MM.1S (cell line): ENCODE results near the gene GTF2A2.
A peak's percentile ranks its signal among the peaks of the same experiment; 100 is the strongest.

Experiments used
- DNase-seq: peaks from one replicate; pipeline ENCODE4 v3.0.0-alpha.2; 2015
- H2AFZ ChIP-seq: fragments of 300-600 bp; sonication (generic); 2 replicates; pipeline ENCODE4 v1.6.0; 2016; ENCODE audit warnings: antibody characterized with exemption, low read length
- H3F3A ChIP-seq: fragments of 300-600 bp; sonication (generic); 2 replicates; pipeline ENCODE4 v1.6.1; 2016; ENCODE audit warnings: mild to moderate bottlenecking, antibody characterized with exemption, low read length, moderate library complexity, mixed read lengths; ENCODE audit not compliant: insufficient read depth
- H3K27ac ChIP-seq: fragments of 300-600 bp; sonication (generic); 2 replicates; pipeline ENCODE4 v1.5.1; 2016; ENCODE audit warnings: mild to moderate bottlenecking, low read length
- H3K27me3 ChIP-seq: fragments of 300-600 bp; sonication (generic); replicated peaks from 2 replicates; pipeline ENCODE4 v1.6.0; 2016; ENCODE audit warnings: low read length; ENCODE audit not compliant: insufficient read depth
- H3K36me3 ChIP-seq: fragments of 300-600 bp; sonication (generic); replicated peaks from 2 replicates; pipeline ENCODE4 v1.6.1; 2016; ENCODE audit warnings: mild to moderate bottlenecking, low read length, mixed read lengths; ENCODE audit not compliant: insufficient read depth
- H3K4me1 ChIP-seq: fragments of 300-600 bp; sonication (generic); 2 replicates; pipeline ENCODE4 v1.6.1; 2016; ENCODE audit warnings: low read length, mixed read lengths
- H3K4me2 ChIP-seq: fragments of 300-600 bp; sonication (generic); 2 replicates; pipeline ENCODE4 v1.6.0; 2016; ENCODE audit warnings: low read depth, low read length
- H3K4me3 ChIP-seq: fragments of 300-600 bp; sonication (generic); 2 replicates; pipeline ENCODE4 v1.5.1; 2016; ENCODE audit warnings: low read length, mixed read lengths
- H3K79me2 ChIP-seq: fragments of 300-600 bp; sonication (generic); 2 replicates; pipeline ENCODE4 v1.6.1; 2016; ENCODE audit warnings: mixed run types, low read length, mixed read lengths
- H3K9ac ChIP-seq: fragments of 300-600 bp; sonication (generic); 2 replicates; pipeline ENCODE4 v1.6.1; 2016; ENCODE audit warnings: low read length, mixed read lengths
- H3K9me2 ChIP-seq: fragments of 300-600 bp; sonication (generic); replicated peaks from 2 replicates; pipeline ENCODE4 v1.6.1; 2016; ENCODE audit warnings: mild to moderate bottlenecking, low read length, mixed read lengths; ENCODE audit not compliant: insufficient read depth
- H3K9me3 ChIP-seq: fragments of 300-600 bp; sonication (generic); replicated peaks from 2 replicates; pipeline ENCODE4 v1.6.1; 2016; ENCODE audit warnings: mild to moderate bottlenecking, low read length, mixed read lengths; ENCODE audit not compliant: insufficient read depth
- H4K20me1 ChIP-seq: fragments of 300-600 bp; sonication (generic); 2 replicates; pipeline ENCODE4 v1.6.1; 2016; ENCODE audit warnings: mild to moderate bottlenecking, low read length, moderate library complexity, mixed read lengths; ENCODE audit not compliant: insufficient read depth
- CTCF ChIP-seq: fragments of 300-600 bp; sonication (generic); IDR thresholded peaks from 2 replicates; pipeline ENCODE4 v1.5.1; 2016; ENCODE audit warnings: antibody characterized with exemption, low read length, mixed read lengths
- EZH2 ChIP-seq: fragments of 300-600 bp; sonication (generic); optimal IDR thresholded peaks from 2 replicates; pipeline ENCODE3; 2017; ENCODE audit warnings: low read depth, mild to moderate bottlenecking, antibody characterized with exemption, low read length, mixed read lengths
- EZH2phosphoT487 ChIP-seq: fragments of 300-600 bp; sonication (generic); IDR thresholded peaks from 2 replicates; pipeline ENCODE4 v1.6.1; 2018; ENCODE audit warnings: antibody characterized with exemption, low read length

The GTF2A2 gene

GRCh38 chr15:59662260-59662659 lies 4.9 kb upstream of the GTF2A2 start:
- Histone ChIP-seq H3K4me1 (no peaks in the 10 kb centered on the region), H3K27me3 (no peaks in the 10 kb centered on the region), H3K79me2 (peaks cover under 1% of the 10 kb centered on the region), H3K9ac (no peak overlapping the region), H3K9me2 (no peaks in the 10 kb centered on the region), H3K9me3 (no peaks in the 10 kb centered on the region), H3K4me2 (no peak overlapping the region), H3F3A (peaks cover 2% of the 10 kb centered on the region), H4K20me1 (no peaks in the 10 kb centered on the region), H3K27ac (no peak overlapping the region), H3K36me3 (peaks cover 5% of the 10 kb centered on the region; the same call in 1 of the 2 replicates), H3K4me3 (no peak overlapping the region), H2AFZ (no peak overlapping the region)
- no peak for DNase-seq
- no peak for TF ChIP-seq CTCF
- no peak for TF ChIP-seq EZH2phosphoT487
- TF ChIP-seq EZH2, result no peak

GRCh38 chr15:59659366-59659765 lies 2.1 kb upstream of the GTF2A2 start:
- Histone ChIP-seq H3K4me1 (peaks cover 7% of the 10 kb centered on the region), H3K27me3 (no peaks in the 10 kb centered on the region), H3K9ac (no peak overlapping the region), H3K27ac (no peak overlapping the region), H3K4me2 (no peak overlapping the region), H3K9me3 (no peaks in the 10 kb centered on the region), H2AFZ (no peak overlapping the region), H3K9me2 (no peaks in the 10 kb centered on the region), H3K36me3 (peaks cover 3% of the 10 kb centered on the region; the same call in 1 of the 2 replicates), H4K20me1 (no peaks in the 10 kb centered on the region), H3K79me2 (peaks cover 29% of the 10 kb centered on the region), H3F3A (peaks cover 2% of the 10 kb centered on the region), H3K4me3 (no peak overlapping the region)
- TF ChIP-seq EZH2 (no peak), CTCF (no peak), EZH2phosphoT487 (no peak)
- no peak for DNase-seq

- 0 out of 2 replicates have a peak, but pooled peaks cover 3% of the 10 kb centered on the region for H4K20me1 ChIP-seq
- H3K9me3 ChIP-seq, result no peaks in the 10 kb centered on the region
- peak overlapping the region; percentile 92 for H3K4me3 ChIP-seq
- H3K4me2 ChIP-seq, result peak overlapping the region; percentile 49; the same call in 1 of the 2 replicates
- no peaks in the 10 kb centered on the region for H3K27me3 ChIP-seq
- no peak for DNase-seq
- H3K27ac ChIP-seq, result no peak overlapping the region
- TF ChIP-seq EZH2phosphoT487 (no peak), CTCF (no peak), EZH2 (no peak)
- H2AFZ ChIP-seq, result no peak overlapping the region; the same call in 1 of the 2 replicates
- H3F3A ChIP-seq, result peaks cover 2% of the 10 kb centered on the region
- H3K79me2 ChIP-seq, result peaks cover 46% of the 10 kb centered on the region
- H3K9me2 ChIP-seq, result no peaks in the 10 kb centered on the region
- H3K36me3 ChIP-seq, result no peaks in the 10 kb centered on the region
- no peak overlapping the region for H3K9ac ChIP-seq
- H3K4me1 ChIP-seq, result peaks cover 7% of the 10 kb centered on the region
Measured at GRCh38 chr15:59657635-59658125, 365 bp upstream of the GTF2A2 start.
